HG02840 (cell line): Measurements from ENCODE around the gene YAF2.

ENCODE experiments used
- ATAC-seq: cut with Tn5 transposase; IDR thresholded peaks from one replicate; pipeline ENCODE4 v1.9.1; 2021; ENCODE audit warnings: mild to moderate bottlenecking, moderate library complexity, moderate number of reproducible peaks; ENCODE audit not compliant: unreplicated experiment, low FRiP score

The YAF2 gene

GRCh38 chr12:42156232-42156631 is 81.8 kb downstream of the YAF2 start:
- ATAC-seq, result no peak

- ATAC-seq, result no peak
Measured at GRCh38 chr12:42145552-42146215, 92.4 kb downstream of the YAF2 start.

- no peak for ATAC-seq
Measured at GRCh38 chr12:42145197-42145549, 92.9 kb downstream of the YAF2 start.

- peak; percentile 93 for ATAC-seq
Measured at GRCh38 chr12:42144408-42145196, 93.4 kb downstream of the YAF2 start, which contains the start of gene GXYLT1. GXYLT1 (minus strand) TSS chr12:42144874; CDS start chr12:42144646, 228 bp downstream.

GRCh38 chr12:42144158-42144407 is 94.0 kb downstream of the YAF2 start:
- ATAC-seq, result no peak

GRCh38 chr12:42143452-42144157 is 94.4 kb downstream of the YAF2 start:
- no peak for ATAC-seq

GRCh38 chr12:42141981-42142606 is 96.0 kb downstream of the YAF2 start:
- ATAC-seq, result no peak

- ATAC-seq, result no peak
Measured at GRCh38 chr12:42140901-42141300, 97.1 kb downstream of the YAF2 start.

- no peak for ATAC-seq
Measured at GRCh38 chr12:42135259-42135814, 102.7 kb downstream of the YAF2 start.

GRCh38 chr12:42130672-42131402 is 107.2 kb downstream of the YAF2 start:
- no peak for ATAC-seq

- ATAC-seq, result no peak
Measured at GRCh38 chr12:42129595-42130204, 108.3 kb downstream of the YAF2 start.

GRCh38 chr12:42128888-42129287 is 109.2 kb downstream of the YAF2 start:
- no peak for ATAC-seq

- ATAC-seq, result no peak
Measured at GRCh38 chr12:42128327-42128726, 109.7 kb downstream of the YAF2 start.

GRCh38 chr12:42126963-42127362 is 111.1 kb downstream of the YAF2 start:
- no peak for ATAC-seq

- no peak for ATAC-seq
Measured at GRCh38 chr12:42125388-42125767, 112.7 kb downstream of the YAF2 start.

GRCh38 chr12:42124764-42125387 is 113.2 kb downstream of the YAF2 start:
- ATAC-seq, result no peak

- ATAC-seq, result no peak
Measured at GRCh38 chr12:42119085-42119633, 118.9 kb downstream of the YAF2 start.

- ATAC-seq, result no peak
Measured at GRCh38 chr12:42118136-42118879, 119.7 kb downstream of the YAF2 start.
